Prostate gland (tissue), 2 donors: ENCODE results near the gene DGKB. TPM values are rescaled to one million over a fixed set of nuclear protein-coding genes. Genes with fewer than 3 reads are reported as not detected.

Experiments
- DNase-seq: peaks from one replicate; pipeline ENCODE4 v3.0.0-alpha.2; 2019; ENCODE audit warnings: low spot score
- H3K27ac ChIP-seq, 2 donors: fragments of 200-600 bp; sonication (generic); 2 replicates each; pipeline ENCODE4 v1.5.1; 2017 to 2019
- H3K27me3 ChIP-seq: fragments of 200-600 bp; sonication (generic); replicated peaks from 2 replicates; pipeline ENCODE4 v1.5.1; 2019; ENCODE audit not compliant: insufficient read depth
- H3K36me3 ChIP-seq, 2 donors: fragments of 200-600 bp; sonication (generic); 1 replicate in 1 of 2; 2 replicates in 1 of 2; pipeline versions ENCODE4 v1.5.1 to v1.8.1; 2017 to 2019
- H3K4me1 ChIP-seq: fragments of 200-600 bp; sonication (generic); replicated peaks from 2 replicates; pipeline ENCODE4 v1.5.1; 2019
- H3K4me3 ChIP-seq, 2 donors: fragments of 200-600 bp; sonication (generic); 2 replicates each; pipeline ENCODE4 v1.5.1; 2017 to 2019
- H3K9me3 ChIP-seq: fragments of 200-600 bp; sonication (generic); 2 replicates; pipeline ENCODE4 v1.5.1; 2017
- POLR2A ChIP-seq: fragments of 450-650 bp; IDR thresholded peaks from one replicate; pipeline ENCODE4 v1.6.1; 2016; ENCODE audit warnings: antibody characterized with exemption, mild to moderate bottlenecking
- POLR2AphosphoS5 ChIP-seq: sonication (generic); formaldehyde crosslinking; IDR thresholded peaks from one replicate; pipeline ENCODE4 v1.6.1; 2017; ENCODE audit warnings: antibody characterized with exemption
- WGBS: methylation state at CpG from one replicate; pipeline ENCODE4 v1.1.5; 2018; 5-methylcytosine and 5-hydroxymethylcytosine counted together
- intact Hi-C: fragments of 100-400 bp; cut with DNase I; formaldehyde crosslinking; loops from one replicate; pipeline ENCODE4 v1.14.2; 2022
- total RNA-seq, 2 donors: library from RNA; depleted of rRNA; stranded (reverse); fragments of >200 nt; gene quantifications; one replicate each; pipeline ENCODE4 v1.1.0, GENCODE V29; 2016
- TF ChIP-seq, protein P1 (sequence below), 4 experiments: fragments of 200-600 bp in 2 of 4; fragments of 450-650 bp in 2 of 4; sonication (generic) in 2 of 4; IDR thresholded peaks; 1 replicate in 3 of 4; 2 replicates in 1 of 4; pipeline ENCODE4 v1.5.1; 2016 to 2019; ENCODE audit warnings: antibody characterized with exemption in 4 of 4, mild to moderate bottlenecking in 2 of 4, moderate library complexity in 2 of 4

The DGKB gene
- total RNA-seq, 2 donors from 2014 or later, result 0.45 TPM; not detected in 1

DNA sequence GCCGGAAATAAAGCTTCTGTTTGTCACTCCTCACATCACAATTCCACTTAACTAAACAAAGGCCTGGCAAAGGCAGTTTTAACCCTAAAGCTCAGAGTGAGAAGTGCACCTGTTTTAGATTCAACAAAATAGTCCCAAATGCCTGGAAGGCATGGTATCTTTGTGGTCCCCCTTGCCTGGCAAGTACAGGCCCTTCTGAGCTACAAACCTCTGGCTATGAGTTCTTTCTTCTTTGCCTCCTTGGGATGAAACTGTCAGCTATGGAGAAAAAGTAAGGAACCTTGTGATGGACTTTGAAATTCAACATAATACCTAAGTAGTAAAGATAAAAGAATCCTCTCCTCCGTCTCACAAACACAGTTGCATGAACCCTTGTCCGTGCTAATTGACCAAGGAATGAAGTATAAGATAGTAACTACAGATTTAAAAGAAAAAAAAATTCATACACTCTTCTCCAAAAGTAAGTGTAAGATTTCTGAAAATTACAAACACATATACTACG lies 668.6 kb downstream of the DGKB start:
- 70% methylated on average over 4 of the region's 4 CpGs for WGBS
- DNase-seq, result no peak
- no peaks in the 10 kb centered on the region for H3K4me1 ChIP-seq
- H3K27ac ChIP-seq, result no peak overlapping the region
- H3K27me3 ChIP-seq, result no peaks in the 10 kb centered on the region
- no peaks in the 10 kb centered on the region for H3K9me3 ChIP-seq
- no peaks in the 10 kb centered on the region for H3K36me3 ChIP-seq
- H3K4me3 ChIP-seq, result no peak overlapping the region
- no peak for TF ChIP-seq POLR2AphosphoS5
- TF ChIP-seq POLR2A, result no peak
- TF ChIP-seq, protein P1, sequence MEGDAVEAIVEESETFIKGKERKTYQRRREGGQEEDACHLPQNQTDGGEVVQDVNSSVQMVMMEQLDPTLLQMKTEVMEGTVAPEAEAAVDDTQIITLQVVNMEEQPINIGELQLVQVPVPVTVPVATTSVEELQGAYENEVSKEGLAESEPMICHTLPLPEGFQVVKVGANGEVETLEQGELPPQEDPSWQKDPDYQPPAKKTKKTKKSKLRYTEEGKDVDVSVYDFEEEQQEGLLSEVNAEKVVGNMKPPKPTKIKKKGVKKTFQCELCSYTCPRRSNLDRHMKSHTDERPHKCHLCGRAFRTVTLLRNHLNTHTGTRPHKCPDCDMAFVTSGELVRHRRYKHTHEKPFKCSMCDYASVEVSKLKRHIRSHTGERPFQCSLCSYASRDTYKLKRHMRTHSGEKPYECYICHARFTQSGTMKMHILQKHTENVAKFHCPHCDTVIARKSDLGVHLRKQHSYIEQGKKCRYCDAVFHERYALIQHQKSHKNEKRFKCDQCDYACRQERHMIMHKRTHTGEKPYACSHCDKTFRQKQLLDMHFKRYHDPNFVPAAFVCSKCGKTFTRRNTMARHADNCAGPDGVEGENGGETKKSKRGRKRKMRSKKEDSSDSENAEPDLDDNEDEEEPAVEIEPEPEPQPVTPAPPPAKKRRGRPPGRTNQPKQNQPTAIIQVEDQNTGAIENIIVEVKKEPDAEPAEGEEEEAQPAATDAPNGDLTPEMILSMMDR (IDR thresholded peaks at IDR 0.05), result no peak
- intact Hi-C loops, result no loop called here

DNA sequence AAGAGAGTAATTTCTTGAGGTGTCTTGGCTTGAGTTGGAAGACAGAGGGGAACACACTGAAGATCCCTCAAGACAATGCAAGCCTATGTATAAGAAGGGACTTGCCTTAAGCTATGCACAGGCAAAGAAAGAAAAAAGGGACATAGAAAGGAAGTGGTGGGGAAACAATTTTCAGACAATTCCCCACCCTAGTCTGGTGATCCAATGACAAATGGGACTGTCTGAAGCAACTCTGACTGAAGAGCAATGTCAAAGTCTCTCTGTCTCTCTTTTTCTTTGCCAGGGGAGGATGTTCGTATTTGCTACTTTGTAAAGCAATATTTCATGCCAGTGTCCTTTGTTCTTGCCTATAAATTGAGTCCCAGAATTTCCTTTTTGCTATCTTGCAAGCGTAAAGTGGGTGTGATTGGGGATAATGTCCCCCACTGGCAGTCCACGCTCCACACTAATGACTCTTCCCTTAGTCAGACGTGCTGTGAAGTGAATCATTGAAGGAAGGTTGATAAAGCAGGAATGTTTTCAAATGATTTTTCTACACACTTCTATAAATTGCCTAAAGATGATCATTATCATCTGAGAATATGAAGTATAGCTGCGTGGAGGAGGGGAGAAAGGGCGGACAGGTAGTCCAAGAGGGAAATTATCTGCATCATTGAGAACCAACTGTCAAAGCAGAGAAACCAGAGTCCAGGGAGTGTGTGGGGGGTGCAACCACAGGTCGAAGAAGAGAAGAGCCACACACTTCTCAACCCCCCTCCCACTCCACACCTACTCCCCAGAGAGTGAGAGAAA lies 669.3 kb downstream of the DGKB start:
- Histone ChIP-seq H3K27me3 (no peaks in the 10 kb centered on the region), H3K4me3 (no peak overlapping the region), H3K27ac (no peak overlapping the region), H3K9me3 (no peaks in the 10 kb centered on the region), H3K4me1 (no peaks in the 10 kb centered on the region), H3K36me3 (no peaks in the 10 kb centered on the region)
- TF ChIP-seq POLR2AphosphoS5, result no peak
- TF ChIP-seq, protein P1 (IDR thresholded peaks at IDR 0.05), result no peak
- TF ChIP-seq POLR2A, result no peak
- DNase-seq, result no peak
- 76% methylated on average over 7 of the region's 7 CpGs for WGBS
- intact Hi-C loops, result no loop called here

DNA sequence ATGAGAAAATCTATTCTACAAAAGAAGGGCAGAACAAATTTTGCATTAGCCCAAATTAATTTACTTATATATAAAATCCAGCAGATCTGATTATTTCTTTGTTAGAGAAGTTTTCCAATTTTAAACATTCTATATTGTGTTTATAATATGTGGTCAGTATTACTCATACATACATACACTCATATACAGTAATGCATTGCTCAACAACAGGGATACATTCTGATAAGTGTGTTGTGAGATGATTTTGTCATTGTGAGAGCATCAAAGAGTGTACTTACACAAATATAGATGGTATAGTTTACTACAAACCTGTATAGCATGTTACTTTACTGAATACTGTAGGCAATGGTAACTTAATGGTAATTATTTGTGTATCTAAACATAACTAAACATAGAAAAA lies 673.5 kb downstream of the DGKB start:
- H3K4me1 ChIP-seq, result no peaks in the 10 kb centered on the region
- H3K36me3 ChIP-seq, result no peaks in the 10 kb centered on the region
- H3K9me3 ChIP-seq, result no peaks in the 10 kb centered on the region
- H3K4me3 ChIP-seq, result no peak overlapping the region
- H3K27me3 ChIP-seq, result no peaks in the 10 kb centered on the region
- intact Hi-C loops, result no loop called here
- TF ChIP-seq POLR2AphosphoS5 (no peak), POLR2A (no peak)
- TF ChIP-seq, protein P1 (IDR thresholded peaks at IDR 0.05), result no peak
- H3K27ac ChIP-seq, result no peak overlapping the region
- DNase-seq, result no peak

DNA sequence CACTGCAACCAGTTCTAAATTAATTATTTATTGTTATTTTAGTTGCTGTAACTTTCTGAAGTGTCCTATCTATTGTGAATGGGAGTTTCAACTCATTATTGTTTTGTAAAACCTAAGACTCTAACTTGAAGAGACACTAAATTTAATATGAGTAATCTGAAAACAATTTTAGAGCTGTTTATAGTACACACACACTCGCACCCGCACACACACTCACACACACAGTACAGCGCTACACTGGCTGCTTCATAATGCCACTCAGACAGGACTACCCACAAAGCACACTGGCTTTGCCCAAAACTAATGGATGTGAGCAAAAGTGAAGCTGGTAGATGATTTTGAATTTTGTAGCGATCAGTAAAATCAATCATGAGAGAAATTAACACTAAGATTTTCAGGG lies 674.2 kb downstream of the DGKB start:
- no peak for DNase-seq
- Histone ChIP-seq H3K27ac (no peak overlapping the region), H3K27me3 (no peaks in the 10 kb centered on the region), H3K9me3 (no peaks in the 10 kb centered on the region), H3K36me3 (no peaks in the 10 kb centered on the region), H3K4me3 (no peak overlapping the region), H3K4me1 (no peaks in the 10 kb centered on the region)
- intact Hi-C loops, result no loop called here
- TF ChIP-seq POLR2A (no peak), POLR2AphosphoS5 (no peak)
- TF ChIP-seq, protein P1 (IDR thresholded peaks at IDR 0.05), result no peak
- WGBS, result 82% methylated on average over 4 of the region's 4 CpGs

DNA sequence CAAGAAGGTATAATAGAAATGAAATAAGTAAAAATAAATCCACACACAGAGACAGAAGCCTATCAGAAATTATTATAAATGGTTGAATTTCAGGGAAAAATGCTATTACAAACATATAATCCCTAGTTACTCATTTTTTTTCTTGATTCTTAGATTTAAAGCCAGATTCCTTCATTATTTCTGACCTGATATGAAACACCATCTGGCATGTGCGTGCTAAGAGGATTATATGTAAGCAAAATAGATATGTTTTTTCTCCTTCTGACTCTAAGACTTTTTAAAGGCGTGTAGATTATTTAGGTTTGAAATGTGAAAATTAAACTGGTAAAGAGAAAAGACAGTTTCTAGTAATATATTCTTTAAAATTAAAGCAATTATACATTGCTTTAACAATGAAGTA lies 676.4 kb downstream of the DGKB start:
- intact Hi-C loops, result no loop called here

More for the DNA sequence above, 676.4 kb downstream of the DGKB start:
- H3K27ac ChIP-seq, result no peak overlapping the region
- no peak for TF ChIP-seq POLR2A
- TF ChIP-seq, protein P1 (IDR thresholded peaks at IDR 0.05), result no peak
- H3K4me1 ChIP-seq, result no peaks in the 10 kb centered on the region
- DNase-seq, result no peak
- no peaks in the 10 kb centered on the region for H3K27me3 ChIP-seq
- no peaks in the 10 kb centered on the region for H3K9me3 ChIP-seq
- H3K4me3 ChIP-seq, result no peak overlapping the region
- no peaks in the 10 kb centered on the region for H3K36me3 ChIP-seq
- WGBS, result 94% methylated on average over 2 of the region's 2 CpGs
